Caco-2 (cell line): ENCODE results near the gene PARD3B. TPM values are rescaled to one million over a fixed set of nuclear protein-coding genes. Genes with fewer than 3 reads are reported as not detected.

Source experiments
- BruUV-seq: library from RNA; stranded (reverse); fragments of 400-500 nt; replicated peaks from 2 replicates; lab custom pipeline; 2021; lab: Mats Ljungman, UMichigan
- CTCF ChIA-PET: fragments of 300-600 bp; sonication (Branson Sonifier 250); formaldehyde crosslinking; loops from one replicate; lab custom pipeline; 2022; ENCODE audit warnings: antibody characterized with exemption; lab: Charles Lee
- POLR2A ChIA-PET: fragments of 300-600 bp; sonication (Branson Sonifier 250); formaldehyde crosslinking; loops from one replicate; lab custom pipeline; 2022; ENCODE audit warnings: antibody characterized with exemption; lab: Charles Lee
- DNase-seq, 2 experiments: peaks; one replicate each; pipeline versions ENCODE4 v3.0.0 to v3.0.0-alpha.2; 2020 to 2022
- H3K27me3 ChIP-seq: replicated peaks from 2 replicates; pipeline ENCODE4 v1.6.0; 2011; ENCODE audit warnings: low read length; ENCODE audit not compliant: control insufficient read depth, insufficient read depth
- H3K36me3 ChIP-seq: 2 replicates; pipeline ENCODE4 v1.5.1; 2011; ENCODE audit warnings: low read length; ENCODE audit not compliant: control insufficient read depth, insufficient read depth
- H3K4me1 ChIP-seq: fragments of 250-450 bp; sonication (Bioruptor Pico); 2 replicates; pipeline ENCODE4 v1.5.1; 2020; ENCODE audit warnings: mild to moderate bottlenecking
- H3K4me3 ChIP-seq: 2 replicates; pipeline ENCODE4 v1.5.1; 2011; ENCODE audit warnings: low read depth, mild to moderate bottlenecking, control low read depth, low read length
- H3K9me3 ChIP-seq: fragments of 250-450 bp; sonication (Bioruptor Pico); 2 replicates; pipeline ENCODE4 v1.5.1; 2020; ENCODE audit warnings: mild to moderate bottlenecking, moderate library complexity
- H3K27ac Mint-ChIP-seq: one replicate; pipeline ENCODE4 v1.8.0; 2022; ENCODE audit warnings: mixed read lengths; ENCODE audit not compliant: unreplicated experiment
- H3K27me3 Mint-ChIP-seq: one replicate; pipeline ENCODE4 v1.8.0; 2022; ENCODE audit warnings: mixed read lengths; ENCODE audit not compliant: insufficient read depth, unreplicated experiment
- H3K36me3 Mint-ChIP-seq: one replicate; pipeline ENCODE4 v1.8.0; 2022; ENCODE audit warnings: mild to moderate bottlenecking, mixed read lengths; ENCODE audit not compliant: insufficient read depth, unreplicated experiment
- H3K4me1 Mint-ChIP-seq: one replicate; pipeline ENCODE4 v1.8.0; 2022; ENCODE audit warnings: low read depth, mixed read lengths; ENCODE audit not compliant: unreplicated experiment
- H3K4me3 Mint-ChIP-seq: one replicate; pipeline ENCODE4 v1.8.0; 2022; ENCODE audit warnings: mild to moderate bottlenecking, moderate library complexity, mixed read lengths; ENCODE audit not compliant: unreplicated experiment
- H3K9me3 Mint-ChIP-seq: one replicate; pipeline ENCODE4 v1.8.0; 2022; ENCODE audit warnings: mixed read lengths; ENCODE audit not compliant: unreplicated experiment
- CTCF ChIP-seq, 2 experiments: fragments of 200-600 bp in 1 of 2; IDR thresholded peaks; 1 replicate in 1 of 2; 2 replicates in 1 of 2; pipeline versions ENCODE4 v1.5.1 to v1.8.0; 2011 to 2022; ENCODE audit warnings: antibody characterized with exemption in 1 of 2, control low read depth in 1 of 2, inconsistent platforms in 1 of 2, low read depth in 1 of 2, low read length in 1 of 2, mild to moderate bottlenecking in 1 of 2, moderate library complexity in 1 of 2; ENCODE audit not compliant: insufficient read depth in 1 of 2, severe bottlenecking in 1 of 2, unreplicated experiment in 1 of 2
- intact Hi-C: fragments of 100-400 bp; cut with micrococcal nuclease; formaldehyde crosslinking; loops from one replicate; pipeline ENCODE4 v1.10.0; 2022; ENCODE audit not compliant: unreplicated experiment
- total RNA-seq: library from RNA; stranded (reverse); gene quantifications from 2 replicates; pipeline ENCODE4 v1.2.3, GENCODE V29; 2022

Gene PARD3B
- total RNA-seq, 1 experiment from 2014 or later: 68.9 TPM

- TF ChIP-seq CTCF (IDR thresholded peaks at IDR 0.05; ENCODE audit: insufficient read depth in 1 of 2, low read depth in 1 of 2, low read length in 1 of 2, severe bottlenecking in 1 of 2, unreplicated experiment in 1 of 2): no peak
- H3K27me3 Mint-ChIP-seq: no peaks in the 10 kb centered on the region
- peaks cover 42% of the 10 kb centered on the region for H3K4me1 Mint-ChIP-seq
These were observed 825.5 kb downstream of the PARD3B start for GRCh38 chr2:205370726-205371125.

GRCh38 chr2:205372141-205372540 is 826.9 kb downstream of the PARD3B start:
- Histone ChIP-seq H3K36me3 (no peaks in the 10 kb centered on the region), H3K4me1 (peaks cover 11% of the 10 kb centered on the region), H3K9me3 (no peaks in the 10 kb centered on the region), H3K4me3 (no peak overlapping the region), H3K27me3 (no peaks in the 10 kb centered on the region)
- ChIA-PET POLR2A (no interaction called here), CTCF (no interaction called here)
- no peak overlapping the region for H3K4me3 Mint-ChIP-seq
- H3K9me3 Mint-ChIP-seq: no peaks in the 10 kb centered on the region
- no TSS peak for BruUV-seq
- H3K36me3 Mint-ChIP-seq: peaks cover 3% of the 10 kb centered on the region
- no peak overlapping the region for H3K27ac Mint-ChIP-seq
- DNase-seq: no peak
- peaks cover 39% of the 10 kb centered on the region for H3K4me1 Mint-ChIP-seq
- TF ChIP-seq CTCF (IDR thresholded peaks at IDR 0.05; ENCODE audit: insufficient read depth in 1 of 2, low read depth in 1 of 2, low read length in 1 of 2, severe bottlenecking in 1 of 2, unreplicated experiment in 1 of 2): no peak
- H3K27me3 Mint-ChIP-seq: no peaks in the 10 kb centered on the region
- intact Hi-C loops: no loop called here

More at GRCh38 chr2:205370726-205371125, 825.5 kb downstream of the PARD3B start:
- no peaks in the 10 kb centered on the region for H3K9me3 Mint-ChIP-seq
- intact Hi-C loops: no loop called here
- CTCF ChIA-PET: no interaction called here
- H3K36me3 Mint-ChIP-seq: peaks cover 8% of the 10 kb centered on the region
- DNase-seq: no peak
- Histone ChIP-seq H3K27me3 (no peaks in the 10 kb centered on the region), H3K36me3 (no peaks in the 10 kb centered on the region), H3K4me3 (no peak overlapping the region), H3K9me3 (no peaks in the 10 kb centered on the region), H3K4me1 (peaks cover 21% of the 10 kb centered on the region)
- no peak overlapping the region for H3K4me3 Mint-ChIP-seq
- no peak overlapping the region for H3K27ac Mint-ChIP-seq
- POLR2A ChIA-PET: no interaction called here
- BruUV-seq: no TSS peak

- no TSS peak for BruUV-seq
- intact Hi-C loops: no loop called here
- Mint-ChIP-seq H3K36me3 (peaks cover 4% of the 10 kb centered on the region), H3K9me3 (no peaks in the 10 kb centered on the region), H3K27ac (no peak overlapping the region), H3K4me3 (no peak overlapping the region), H3K4me1 (peaks cover 18% of the 10 kb centered on the region), H3K27me3 (no peaks in the 10 kb centered on the region)
- no peak for TF ChIP-seq CTCF (IDR thresholded peaks at IDR 0.05; ENCODE audit: insufficient read depth in 1 of 2, low read depth in 1 of 2, low read length in 1 of 2, severe bottlenecking in 1 of 2, unreplicated experiment in 1 of 2)
- POLR2A ChIA-PET: no interaction called here
- CTCF ChIA-PET: no interaction called here
- Histone ChIP-seq H3K4me3 (no peak overlapping the region), H3K27me3 (no peaks in the 10 kb centered on the region), H3K36me3 (no peaks in the 10 kb centered on the region), H3K4me1 (no peaks in the 10 kb centered on the region), H3K9me3 (no peaks in the 10 kb centered on the region)
- DNase-seq: no peak
These were observed 830.5 kb downstream of the PARD3B start for GRCh38 chr2:205375461-205376448.
